Fibroblast of the aortic adventitia (primary cell): ENCODE results near the gene TNN. TPM values are rescaled to one million over a fixed set of nuclear protein-coding genes. Genes with fewer than 3 reads are reported as not detected.

Experiments used
- DNase-seq: peaks from one replicate; pipeline ENCODE4 v3.0.0-alpha.2; 2010; ENCODE audit warnings: low read depth
- H3K4me3 ChIP-seq: 2 replicates; pipeline ENCODE4 v1.5.1; 2011; ENCODE audit warnings: low read depth, mild to moderate bottlenecking, control low read depth, low read length, moderate library complexity
- total RNA-seq: library from RNA; depleted of rRNA; stranded (reverse); fragments of >200 nt; gene quantifications from 2 replicates; pipeline ENCODE4 v1.2.3, GENCODE V29; 2012; ENCODE audit warnings: low replicate concordance
- TF ChIP-seq, protein P1 (sequence below): IDR thresholded peaks from 2 replicates; pipeline ENCODE4 v1.5.1; 2011; ENCODE audit warnings: mild to moderate bottlenecking, low read length, control low read depth, inconsistent platforms; ENCODE audit not compliant: insufficient read depth

TNN gene
- total RNA-seq, 1 donor, result not detected

DNA sequence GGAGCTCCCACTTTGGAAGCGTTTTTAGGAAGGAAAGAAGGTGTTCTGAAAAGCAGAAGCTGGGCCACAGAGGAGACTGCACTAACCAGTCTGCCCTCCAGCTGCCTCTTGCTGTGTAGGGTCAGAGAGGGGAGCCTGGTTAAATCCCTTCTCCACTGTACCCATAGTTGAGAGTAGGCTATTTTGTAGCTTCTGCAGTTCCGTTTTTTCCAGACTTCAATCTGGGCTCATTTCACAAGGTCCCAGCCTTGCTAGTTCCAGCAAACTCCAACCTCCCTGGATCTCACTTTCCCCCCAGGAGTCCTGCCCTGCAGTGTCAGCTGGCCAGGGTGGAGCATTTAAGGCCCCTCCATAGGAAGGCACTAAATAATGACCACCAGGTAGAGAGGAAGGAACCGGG is 11.0 kb downstream of the TNN start:
- DNase-seq, result no peak
- no peak overlapping the region for H3K4me3 ChIP-seq
- TF ChIP-seq, protein P1, sequence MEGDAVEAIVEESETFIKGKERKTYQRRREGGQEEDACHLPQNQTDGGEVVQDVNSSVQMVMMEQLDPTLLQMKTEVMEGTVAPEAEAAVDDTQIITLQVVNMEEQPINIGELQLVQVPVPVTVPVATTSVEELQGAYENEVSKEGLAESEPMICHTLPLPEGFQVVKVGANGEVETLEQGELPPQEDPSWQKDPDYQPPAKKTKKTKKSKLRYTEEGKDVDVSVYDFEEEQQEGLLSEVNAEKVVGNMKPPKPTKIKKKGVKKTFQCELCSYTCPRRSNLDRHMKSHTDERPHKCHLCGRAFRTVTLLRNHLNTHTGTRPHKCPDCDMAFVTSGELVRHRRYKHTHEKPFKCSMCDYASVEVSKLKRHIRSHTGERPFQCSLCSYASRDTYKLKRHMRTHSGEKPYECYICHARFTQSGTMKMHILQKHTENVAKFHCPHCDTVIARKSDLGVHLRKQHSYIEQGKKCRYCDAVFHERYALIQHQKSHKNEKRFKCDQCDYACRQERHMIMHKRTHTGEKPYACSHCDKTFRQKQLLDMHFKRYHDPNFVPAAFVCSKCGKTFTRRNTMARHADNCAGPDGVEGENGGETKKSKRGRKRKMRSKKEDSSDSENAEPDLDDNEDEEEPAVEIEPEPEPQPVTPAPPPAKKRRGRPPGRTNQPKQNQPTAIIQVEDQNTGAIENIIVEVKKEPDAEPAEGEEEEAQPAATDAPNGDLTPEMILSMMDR, result no peak

DNA sequence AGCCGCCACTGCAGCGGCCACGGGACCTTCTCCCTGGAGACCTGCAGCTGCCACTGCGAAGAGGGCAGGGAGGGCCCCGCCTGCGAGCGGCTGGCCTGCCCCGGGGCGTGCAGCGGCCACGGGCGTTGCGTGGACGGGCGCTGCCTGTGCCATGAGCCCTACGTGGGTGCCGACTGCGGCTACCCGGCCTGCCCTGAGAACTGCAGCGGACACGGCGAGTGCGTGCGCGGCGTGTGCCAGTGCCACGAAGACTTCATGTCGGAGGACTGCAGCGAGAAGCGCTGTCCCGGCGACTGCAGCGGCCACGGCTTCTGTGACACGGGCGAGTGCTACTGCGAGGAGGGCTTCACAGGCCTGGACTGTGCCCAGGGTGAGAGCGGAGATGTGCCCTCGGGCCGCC is 11.7 kb downstream of the TNN start:
- no peak for DNase-seq
- TF ChIP-seq, protein P1, result no peak
- no peak overlapping the region for H3K4me3 ChIP-seq

DNA sequence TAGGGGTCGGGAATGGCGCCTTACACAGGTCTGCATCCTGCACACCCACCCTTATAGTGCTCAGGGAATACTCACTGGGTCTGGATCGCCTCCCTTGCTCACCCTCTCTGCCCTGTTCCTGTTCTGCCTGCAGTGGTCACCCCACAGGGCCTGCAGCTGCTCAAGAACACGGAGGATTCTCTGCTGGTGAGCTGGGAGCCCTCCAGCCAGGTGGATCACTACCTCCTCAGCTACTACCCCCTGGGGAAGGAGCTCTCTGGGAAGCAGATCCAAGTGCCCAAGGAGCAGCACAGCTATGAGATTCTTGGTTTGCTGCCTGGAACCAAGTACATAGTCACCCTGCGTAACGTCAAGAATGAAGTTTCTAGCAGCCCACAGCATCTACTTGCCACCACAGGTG is 12.4 kb downstream of the TNN start:
- no peak for DNase-seq
- no peak overlapping the region for H3K4me3 ChIP-seq
- TF ChIP-seq, protein P1, result no peak

DNA sequence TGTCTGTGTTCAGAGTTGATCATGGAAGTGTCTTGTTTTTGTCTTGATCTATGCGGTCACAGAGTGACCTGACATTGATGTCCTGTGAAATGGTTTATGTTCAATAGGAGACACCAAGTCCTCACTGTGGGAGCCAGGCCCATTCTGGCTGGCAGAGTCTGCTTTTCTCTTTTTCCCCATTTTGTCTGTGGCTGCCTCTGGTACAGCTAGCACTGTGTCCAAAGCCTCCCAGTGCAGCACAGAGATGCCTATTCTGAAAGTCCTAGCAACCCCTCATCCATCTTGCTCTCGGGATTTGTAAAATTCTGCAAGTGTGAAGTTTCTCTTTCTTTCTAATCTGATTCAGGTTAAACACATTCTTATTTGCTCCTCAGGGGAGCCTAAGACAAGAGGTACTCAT is 14.3 kb downstream of the TNN start:
- no peak overlapping the region for H3K4me3 ChIP-seq
- TF ChIP-seq, protein P1, result no peak
- no peak for DNase-seq

DNA sequence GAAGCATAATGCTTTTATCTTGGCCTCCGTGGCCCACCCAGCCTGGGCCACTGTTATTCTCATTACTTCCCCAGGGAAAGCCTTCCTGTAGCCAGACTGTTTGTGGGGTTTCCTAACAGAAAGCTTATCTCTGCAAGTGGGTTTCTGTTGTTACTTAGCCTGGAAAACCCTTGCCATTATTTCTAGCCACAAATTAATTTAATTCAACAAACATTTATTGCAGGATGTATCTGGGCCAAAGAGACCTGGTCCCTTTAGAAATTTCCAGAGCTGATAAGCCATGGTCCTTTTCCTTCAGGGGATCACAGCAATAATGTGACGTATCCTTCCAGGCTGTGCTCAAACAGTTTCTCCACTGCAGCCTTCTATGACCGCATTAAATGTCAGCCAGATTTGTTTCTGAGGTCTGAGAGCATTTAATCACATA is 20.9 kb downstream of the TNN start:
- no peak for DNase-seq
- H3K4me3 ChIP-seq, result no peak overlapping the region
- TF ChIP-seq, protein P1, result no peak

DNA sequence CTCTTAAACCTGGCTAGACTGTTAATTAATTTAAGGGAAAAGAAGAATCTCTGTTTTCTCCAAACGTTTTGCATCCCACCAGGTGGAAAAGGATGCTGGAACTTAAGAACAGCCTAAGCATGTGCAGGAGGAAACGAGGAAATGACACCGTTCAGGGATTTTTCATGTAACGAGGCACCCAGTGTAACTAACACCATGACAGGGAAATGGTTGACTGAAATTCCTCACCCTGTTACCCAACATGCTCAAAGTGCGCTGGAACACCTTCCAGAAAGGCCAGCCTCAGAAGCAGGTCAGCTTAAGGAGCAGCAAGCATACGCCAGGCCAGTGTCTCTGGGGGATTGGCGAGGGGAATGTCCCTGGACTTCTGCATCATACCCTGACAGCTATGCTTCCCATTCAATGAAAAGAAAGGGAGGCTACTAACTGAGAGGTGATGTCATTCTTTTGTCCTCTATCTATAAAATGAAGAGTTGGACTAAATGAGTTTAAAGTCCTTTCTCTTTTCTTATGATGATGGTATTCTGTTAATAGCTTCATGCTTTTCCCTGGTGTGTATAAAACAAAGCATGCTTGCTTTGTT is 21.6 kb downstream of the TNN start:
- no peak for DNase-seq
- no peak overlapping the region for H3K4me3 ChIP-seq
- TF ChIP-seq, protein P1, result no peak

DNA sequence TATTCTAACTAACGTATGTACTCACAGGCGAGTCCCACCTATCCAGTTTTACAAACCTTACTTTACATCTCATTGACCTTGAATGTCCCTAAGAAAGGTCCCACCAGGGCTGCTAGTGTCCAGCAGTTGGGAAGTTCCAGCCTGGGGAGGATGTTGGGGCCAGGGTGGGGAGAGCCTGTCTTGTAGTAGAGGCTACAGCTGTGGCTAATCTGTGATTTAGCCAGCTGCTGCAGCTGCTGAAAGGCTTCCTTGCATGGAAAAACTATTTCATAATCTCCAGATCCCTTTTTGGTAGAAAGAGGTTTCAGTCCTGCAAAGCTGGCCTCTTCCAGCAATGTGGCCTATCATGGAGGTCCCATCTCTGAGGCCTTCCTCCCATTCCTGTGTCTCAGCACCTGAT is 23.1 kb downstream of the TNN start:
- H3K4me3 ChIP-seq, result no peak overlapping the region
- TF ChIP-seq, protein P1, result no peak
- DNase-seq, result no peak
